GM12892 (cell line): ENCODE results near the gene PRKCSH.

Experiments used
- POLR2A ChIP-seq: IDR thresholded peaks from 2 replicates; pipeline ENCODE4 v1.6.1; 2011; ENCODE audit warnings: low read depth, low read length, control low read depth
- POLR2AphosphoS5 ChIP-seq: IDR thresholded peaks from 2 replicates; pipeline ENCODE4 v1.6.1; 2011; ENCODE audit warnings: low read depth, low read length, control low read depth
- TAF1 ChIP-seq: IDR thresholded peaks from 2 replicates; pipeline ENCODE4 v1.6.1; 2011; ENCODE audit warnings: low read depth, mild to moderate bottlenecking, control low read depth, low read length, borderline replicate concordance

DNA sequence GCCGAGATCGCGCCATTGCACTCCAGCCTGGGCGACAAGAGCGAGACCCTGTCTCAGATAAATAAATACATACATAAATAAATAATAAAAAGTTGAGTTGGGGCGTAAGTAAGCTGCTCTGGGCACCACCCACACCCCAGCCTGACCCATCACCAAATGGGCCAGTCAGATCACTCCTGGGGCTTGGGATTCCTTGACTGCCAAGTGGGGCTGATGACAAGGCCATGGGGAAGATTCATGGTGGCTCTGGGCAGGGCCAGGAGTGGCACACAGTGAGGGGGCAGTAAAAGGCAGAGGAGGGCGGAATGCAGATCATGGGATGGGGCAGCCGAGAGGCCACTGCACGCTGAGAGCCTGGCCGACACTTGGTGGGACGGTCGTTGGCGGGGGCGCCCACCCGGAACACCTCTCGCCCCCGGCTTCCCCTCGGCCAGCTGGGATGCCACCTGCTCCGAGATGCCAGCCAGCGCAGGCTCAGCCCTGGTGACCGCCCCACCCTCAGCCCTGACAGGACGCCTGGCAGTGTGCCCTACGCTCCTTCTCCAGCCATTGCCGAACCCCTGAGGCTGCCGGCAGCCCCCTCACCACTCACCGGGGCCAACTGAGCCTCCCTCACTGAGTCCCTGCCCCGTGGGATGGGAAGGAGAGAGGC lies 59.3 kb downstream of the PRKCSH start:
- TF ChIP-seq POLR2AphosphoS5 (no peak), POLR2A (no peak), TAF1 (no peak)
